DOHH2 (cell line): ENCODE results near the gene GTSE1.

Experiments
- H3F3A ChIP-seq: fragments of 200-600 bp; sonication (generic), shearing (Covaris generic); 2 replicates; pipeline ENCODE4 v1.6.0; 2016; ENCODE audit warnings: antibody characterized with exemption, mild to moderate bottlenecking; ENCODE audit not compliant: control insufficient read depth, insufficient read depth
- H3K27ac ChIP-seq: fragments of 200-600 bp; sonication (generic); 2 replicates; pipeline ENCODE4 v1.5.1; 2014; ENCODE audit warnings: low read depth, mild to moderate bottlenecking, low read length, moderate library complexity
- H3K27me3 ChIP-seq: fragments of 200-600 bp; sonication (generic); 2 replicates; pipeline ENCODE4 v1.6.1; 2014; ENCODE audit warnings: mild to moderate bottlenecking, low read length, mixed read lengths; ENCODE audit not compliant: control insufficient read depth
- H3K36me3 ChIP-seq: fragments of 200-600 bp; sonication (generic); 2 replicates; pipeline ENCODE4 v1.6.1; 2014; ENCODE audit warnings: mild to moderate bottlenecking, low read length, moderate library complexity, mixed read lengths; ENCODE audit not compliant: control insufficient read depth
- H3K4me1 ChIP-seq: fragments of 200-600 bp; sonication (generic); 2 replicates; pipeline ENCODE4 v1.6.1; 2014; ENCODE audit warnings: mild to moderate bottlenecking, low read length, mixed read lengths; ENCODE audit not compliant: control insufficient read depth
- H3K4me2 ChIP-seq: fragments of 200-600 bp; sonication (generic); 2 replicates; pipeline ENCODE4 v1.6.0; 2014; ENCODE audit warnings: mild to moderate bottlenecking, low read length, moderate library complexity
- H3K4me3 ChIP-seq: fragments of 200-600 bp; sonication (generic); 2 replicates; pipeline ENCODE4 v1.5.1; 2014; ENCODE audit warnings: mild to moderate bottlenecking, low read length, mixed read lengths
- H3K79me2 ChIP-seq: fragments of 200-600 bp; sonication (generic); 2 replicates; pipeline ENCODE4 v1.6.1; 2014; ENCODE audit warnings: mild to moderate bottlenecking, low read length, mixed read lengths; ENCODE audit not compliant: control insufficient read depth
- H3K9me2 ChIP-seq: fragments of 200-600 bp; sonication (generic); replicated peaks from 2 replicates; pipeline ENCODE4 v1.6.1; 2014; ENCODE audit warnings: mild to moderate bottlenecking, low read length, mixed read lengths; ENCODE audit not compliant: control insufficient read depth
- H3K9me3 ChIP-seq: fragments of 200-600 bp; sonication (generic); 2 replicates; pipeline ENCODE4 v1.6.1; 2014; ENCODE audit warnings: antibody characterized with exemption, low read length, mixed read lengths; ENCODE audit not compliant: control insufficient read depth, insufficient read depth
- H4K20me1 ChIP-seq: fragments of 200-600 bp; sonication (generic); 2 replicates; pipeline ENCODE4 v1.6.0; 2014; ENCODE audit warnings: low read depth, mild to moderate bottlenecking, antibody characterized with exemption, low read length, moderate library complexity; ENCODE audit not compliant: control insufficient read depth, insufficient read depth
- EZH2phosphoT487 ChIP-seq: fragments of 200-600 bp; sonication (generic); IDR thresholded peaks from 2 replicates; pipeline ENCODE4 v1.6.1; 2017; ENCODE audit warnings: borderline replicate concordance, mild to moderate bottlenecking, antibody characterized with exemption, low read length, moderate library complexity, mixed read lengths
- TF ChIP-seq, protein P1 (sequence below): fragments of 200-600 bp; sonication (generic); IDR thresholded peaks from one replicate; pipeline ENCODE4 v1.5.1; 2014; ENCODE audit warnings: antibody characterized with exemption, mild to moderate bottlenecking, low read depth, low read length; ENCODE audit not compliant: poor library complexity, severe bottlenecking

The GTSE1 gene

DNA sequence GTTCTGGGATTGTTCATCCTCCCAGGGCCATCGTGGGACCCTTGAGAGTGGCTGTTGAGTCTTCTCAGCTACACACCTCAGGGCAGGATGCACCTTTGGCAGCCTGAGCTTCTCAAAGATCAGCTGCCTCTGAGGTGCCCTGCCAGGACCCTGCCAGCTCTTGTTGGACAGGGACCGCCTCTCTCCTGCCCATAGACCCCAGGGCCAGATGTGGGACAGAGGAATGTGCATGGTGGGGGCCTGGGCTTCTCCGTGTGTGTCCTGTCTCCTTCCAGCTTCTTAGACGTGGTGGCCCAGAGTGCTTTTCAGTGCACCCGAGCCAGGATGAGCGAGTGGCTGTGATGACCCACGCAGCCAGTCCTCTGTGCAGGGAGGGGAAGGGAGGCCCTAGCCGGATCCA is 32.9 kb downstream of the GTSE1 start:
- Histone ChIP-seq H3K79me2 (no peaks in the 10 kb centered on the region), H3K9me2 (no peaks in the 10 kb centered on the region), H4K20me1 (no peaks in the 10 kb centered on the region), H3K27me3 (no peaks in the 10 kb centered on the region), H3K4me2 (no peak overlapping the region), H3K9me3 (no peaks in the 10 kb centered on the region), H3K27ac (no peak overlapping the region), H3K4me3 (no peak overlapping the region), H3K36me3 (peaks cover 84% of the 10 kb centered on the region), H3F3A (peaks cover 18% of the 10 kb centered on the region), H3K4me1 (peaks cover 1% of the 10 kb centered on the region; the same call in 1 of the 2 replicates)
- TF ChIP-seq, protein P1, sequence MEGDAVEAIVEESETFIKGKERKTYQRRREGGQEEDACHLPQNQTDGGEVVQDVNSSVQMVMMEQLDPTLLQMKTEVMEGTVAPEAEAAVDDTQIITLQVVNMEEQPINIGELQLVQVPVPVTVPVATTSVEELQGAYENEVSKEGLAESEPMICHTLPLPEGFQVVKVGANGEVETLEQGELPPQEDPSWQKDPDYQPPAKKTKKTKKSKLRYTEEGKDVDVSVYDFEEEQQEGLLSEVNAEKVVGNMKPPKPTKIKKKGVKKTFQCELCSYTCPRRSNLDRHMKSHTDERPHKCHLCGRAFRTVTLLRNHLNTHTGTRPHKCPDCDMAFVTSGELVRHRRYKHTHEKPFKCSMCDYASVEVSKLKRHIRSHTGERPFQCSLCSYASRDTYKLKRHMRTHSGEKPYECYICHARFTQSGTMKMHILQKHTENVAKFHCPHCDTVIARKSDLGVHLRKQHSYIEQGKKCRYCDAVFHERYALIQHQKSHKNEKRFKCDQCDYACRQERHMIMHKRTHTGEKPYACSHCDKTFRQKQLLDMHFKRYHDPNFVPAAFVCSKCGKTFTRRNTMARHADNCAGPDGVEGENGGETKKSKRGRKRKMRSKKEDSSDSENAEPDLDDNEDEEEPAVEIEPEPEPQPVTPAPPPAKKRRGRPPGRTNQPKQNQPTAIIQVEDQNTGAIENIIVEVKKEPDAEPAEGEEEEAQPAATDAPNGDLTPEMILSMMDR: no peak
- no peak for TF ChIP-seq EZH2phosphoT487

DNA sequence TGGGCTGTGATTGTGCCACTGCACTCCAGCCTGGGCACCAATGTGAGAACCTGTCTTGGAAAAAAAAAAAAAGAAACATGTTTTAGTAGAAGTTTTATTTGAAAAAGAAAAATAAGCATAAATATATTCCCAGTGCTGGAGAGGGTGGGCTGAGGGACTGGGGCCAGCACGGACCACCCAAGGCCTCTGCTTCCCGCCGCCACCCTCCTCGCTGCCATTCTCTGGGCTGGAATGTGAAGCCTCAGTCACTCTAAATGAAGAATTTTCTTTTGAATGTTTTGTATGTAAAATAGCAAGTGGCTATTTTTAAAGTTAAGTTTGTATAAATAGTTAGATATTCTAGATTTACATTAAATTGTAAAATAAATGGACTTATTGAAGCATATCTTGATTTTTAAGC is 33.8 kb downstream of the GTSE1 start:
- no peak overlapping the region for H3K27ac ChIP-seq
- H4K20me1 ChIP-seq: no peaks in the 10 kb centered on the region

DNA sequence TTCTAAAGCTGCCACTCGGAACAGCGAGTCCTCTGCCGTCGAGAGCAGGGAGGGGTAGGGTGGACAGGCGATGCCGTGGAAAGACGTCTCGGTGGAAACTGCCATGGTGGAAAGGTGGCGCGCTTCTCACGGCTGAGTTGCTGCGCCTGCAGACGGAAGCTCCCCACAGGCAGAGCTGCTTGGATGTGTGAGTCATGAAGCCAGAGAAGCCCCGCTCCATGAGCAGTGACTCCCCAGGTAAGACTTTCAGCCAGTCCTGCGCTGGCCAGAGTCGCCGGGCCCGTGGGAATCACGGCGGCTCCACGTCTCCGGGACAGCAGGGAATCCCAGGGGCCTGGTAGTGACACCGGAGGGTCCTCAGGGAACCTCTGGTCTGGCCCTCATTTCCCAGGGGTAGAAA is 34.8 kb downstream of the GTSE1 start:
- TF ChIP-seq, protein P1: no peak
- TF ChIP-seq EZH2phosphoT487: no peak
- Histone ChIP-seq H3K4me1 (peaks cover 5% of the 10 kb centered on the region; the same call in 1 of the 2 replicates), H3K9me3 (no peaks in the 10 kb centered on the region), H4K20me1 (no peaks in the 10 kb centered on the region), H3F3A (peaks cover 21% of the 10 kb centered on the region), H3K9me2 (no peaks in the 10 kb centered on the region), H3K27ac (no peak overlapping the region), H3K27me3 (no peaks in the 10 kb centered on the region), H3K36me3 (peaks cover 71% of the 10 kb centered on the region), H3K4me3 (no peak overlapping the region), H3K4me2 (no peak overlapping the region), H3K79me2 (peaks cover 10% of the 10 kb centered on the region)

More for the DNA sequence above, 33.8 kb downstream of the GTSE1 start:
- Histone ChIP-seq H3K9me2 (no peaks in the 10 kb centered on the region), H3K79me2 (no peaks in the 10 kb centered on the region), H3K27me3 (no peaks in the 10 kb centered on the region), H3K4me1 (peaks cover 4% of the 10 kb centered on the region; the same call in 1 of the 2 replicates), H3F3A (peaks cover 21% of the 10 kb centered on the region), H3K9me3 (no peaks in the 10 kb centered on the region), H3K36me3 (peaks cover 77% of the 10 kb centered on the region), H3K4me3 (no peak overlapping the region), H3K4me2 (no peak overlapping the region)
- TF ChIP-seq, protein P1: no peak
- no peak for TF ChIP-seq EZH2phosphoT487
